HG03565 (cell line): ENCODE results near the gene PKP2.

ENCODE experiments used
- ATAC-seq: cut with Tn5 transposase; IDR thresholded peaks from one replicate; pipeline ENCODE4 v1.9.1; 2021; ENCODE audit warnings: mild to moderate bottlenecking, moderate library complexity; ENCODE audit not compliant: unreplicated experiment

The PKP2 gene

GRCh38 chr12:32819424-32819823 is 77.2 kb downstream of the PKP2 start:
- ATAC-seq, result no peak

- ATAC-seq, result no peak
These were observed 84.7 kb downstream of the PKP2 start for GRCh38 chr12:32811686-32812392.

GRCh38 chr12:32809846-32810245 is 86.7 kb downstream of the PKP2 start:
- no peak for ATAC-seq

GRCh38 chr12:32809196-32809595 is 87.4 kb downstream of the PKP2 start:
- ATAC-seq, result no peak

- no peak for ATAC-seq
These were observed 92.3 kb downstream of the PKP2 start for GRCh38 chr12:32804301-32804700.

GRCh38 chr12:32801269-32801980 is 95.2 kb downstream of the PKP2 start:
- ATAC-seq, result no peak

GRCh38 chr12:32794281-32794680 is 102.3 kb downstream of the PKP2 start:
- no peak for ATAC-seq

- ATAC-seq, result no peak
These were observed 106.7 kb downstream of the PKP2 start for GRCh38 chr12:32789916-32790315.

GRCh38 chr12:32789446-32789845 is 107.1 kb downstream of the PKP2 start:
- ATAC-seq, result no peak

GRCh38 chr12:32788405-32788804 is 108.2 kb downstream of the PKP2 start:
- no peak for ATAC-seq

GRCh38 chr12:32785557-32785956 is 111.0 kb downstream of the PKP2 start:
- no peak for ATAC-seq

GRCh38 chr12:32783029-32783428 is 113.5 kb downstream of the PKP2 start:
- ATAC-seq, result no peak

- no peak for ATAC-seq
These were observed 116.5 kb downstream of the PKP2 start for GRCh38 chr12:32780071-32780470.

GRCh38 chr12:32777691-32778175 is 118.8 kb downstream of the PKP2 start:
- ATAC-seq, result no peak

GRCh38 chr12:32777159-32777558 is 119.4 kb downstream of the PKP2 start:
- ATAC-seq, result peak; percentile 46

GRCh38 chr12:32776258-32776657 is 120.3 kb downstream of the PKP2 start:
- no peak for ATAC-seq

GRCh38 chr12:32773691-32774090 is 122.9 kb downstream of the PKP2 start:
- no peak for ATAC-seq

- no peak for ATAC-seq
These were observed 126.4 kb downstream of the PKP2 start for GRCh38 chr12:32770141-32770540.

GRCh38 chr12:32768518-32768917 is 128.1 kb downstream of the PKP2 start:
- no peak for ATAC-seq

GRCh38 chr12:32765906-32766305 is 130.7 kb downstream of the PKP2 start:
- ATAC-seq, result no peak

GRCh38 chr12:32761716-32762115 is 134.9 kb downstream of the PKP2 start:
- ATAC-seq, result peak; percentile 64

GRCh38 chr12:32757157-32757556 is 139.4 kb downstream of the PKP2 start:
- no peak for ATAC-seq
